GM18526 (cell line): ENCODE results near the gene SLC9A4.

Experiments used
- POLR2A ChIP-seq: IDR thresholded peaks from 3 replicates; pipeline ENCODE4 v1.6.1; 2011; ENCODE audit not compliant: insufficient read length; ENCODE audit errors: extremely low read depth

Gene SLC9A4

GRCh38 chr2:102506743-102507142 is 33.7 kb downstream of the SLC9A4 start:
- TF ChIP-seq POLR2A, result no peak

- no peak for TF ChIP-seq POLR2A
Observed at GRCh38 chr2:102508863-102509262, 35.8 kb downstream of the SLC9A4 start.

- no peak for TF ChIP-seq POLR2A
Observed at GRCh38 chr2:102509749-102510148, 36.7 kb downstream of the SLC9A4 start.

- TF ChIP-seq POLR2A, result no peak
Observed at GRCh38 chr2:102510791-102511575, 38.0 kb downstream of the SLC9A4 start.

GRCh38 chr2:102512161-102512560 is 39.1 kb downstream of the SLC9A4 start:
- no peak for TF ChIP-seq POLR2A

- TF ChIP-seq POLR2A, result no peak
Observed at GRCh38 chr2:102513355-102513939, 40.4 kb downstream of the SLC9A4 start.

- TF ChIP-seq POLR2A, result no peak
Observed at GRCh38 chr2:102514061-102514785, 41.2 kb downstream of the SLC9A4 start.

DNA sequence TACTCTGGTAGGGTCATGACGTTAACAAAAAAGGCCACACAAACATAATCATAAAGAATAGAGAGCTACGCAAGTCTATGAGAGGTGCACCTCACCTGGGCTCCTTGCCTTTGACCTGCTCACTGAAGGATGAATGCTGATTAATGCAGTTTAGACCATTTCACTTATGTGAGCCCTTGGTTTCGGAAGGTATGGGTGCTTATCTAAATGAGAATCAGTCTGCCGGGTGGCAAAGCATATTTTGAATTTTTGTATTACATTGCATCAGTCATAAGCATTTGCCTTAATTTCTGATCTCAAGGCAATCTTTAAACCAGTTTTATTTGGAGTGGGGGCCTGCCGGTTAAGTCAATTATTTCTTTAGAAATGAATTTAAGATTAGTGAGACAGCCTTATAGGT is 42.8 kb downstream of the SLC9A4 start:
- no peak for TF ChIP-seq POLR2A

DNA sequence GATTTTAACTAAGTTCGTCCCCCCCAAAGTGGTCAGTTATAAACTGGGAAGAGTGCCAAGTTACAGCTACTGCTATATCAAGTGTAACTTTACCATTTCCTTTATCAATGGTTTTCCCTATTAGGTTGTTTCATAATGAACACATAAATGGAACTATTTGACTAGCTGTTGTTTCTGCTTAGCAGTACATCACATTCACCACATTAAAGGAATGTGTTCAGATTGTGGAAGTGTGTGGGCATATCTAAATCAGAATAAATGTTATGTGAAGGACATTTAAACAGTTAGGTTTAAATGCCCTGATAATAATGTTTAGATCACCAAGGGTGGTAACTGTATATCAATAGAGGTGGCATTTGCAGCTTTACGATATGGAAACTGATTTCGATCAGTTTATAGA is 45.1 kb downstream of the SLC9A4 start:
- TF ChIP-seq POLR2A, result no peak

DNA sequence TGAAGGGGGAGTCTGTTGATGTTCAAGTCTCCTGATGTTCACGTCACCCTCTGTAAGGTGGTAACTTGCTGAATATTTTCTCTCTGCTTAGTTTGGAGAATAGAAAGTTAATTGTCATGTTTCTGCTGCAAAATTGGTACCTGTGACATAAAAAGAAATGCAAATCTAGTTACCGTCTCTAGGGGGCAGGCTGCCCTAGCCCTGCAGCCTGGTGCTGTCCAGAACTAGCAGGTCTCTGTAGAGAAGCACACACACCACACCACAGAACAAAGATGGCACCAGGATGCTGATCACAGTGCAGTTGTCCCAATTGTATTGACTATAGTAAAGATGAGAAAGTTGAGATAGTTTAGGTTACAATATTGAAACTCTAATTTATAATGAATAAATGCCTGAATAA is 47.0 kb downstream of the SLC9A4 start:
- no peak for TF ChIP-seq POLR2A

- no peak for TF ChIP-seq POLR2A
Observed at GRCh38 chr2:102520801-102521200, 47.8 kb downstream of the SLC9A4 start.

DNA sequence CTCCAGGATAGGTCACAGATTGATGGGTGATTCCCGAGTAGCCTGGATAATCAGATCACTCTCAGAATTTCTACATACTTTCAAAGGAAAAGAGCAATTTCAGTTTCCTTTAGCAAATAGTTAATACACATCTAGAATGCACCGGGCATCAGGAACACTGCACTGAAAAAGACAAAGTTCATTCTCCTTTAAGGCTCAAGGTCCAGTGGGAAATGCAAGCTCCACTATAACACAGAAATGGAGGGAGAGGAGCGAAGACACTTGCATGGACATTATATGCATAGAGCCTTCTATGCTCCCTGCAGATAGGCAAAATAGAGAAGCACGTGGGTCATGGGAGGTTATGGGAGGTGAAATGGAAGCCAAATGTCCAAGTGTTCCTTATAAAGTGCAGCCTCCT is 49.1 kb downstream of the SLC9A4 start:
- TF ChIP-seq POLR2A, result no peak

DNA sequence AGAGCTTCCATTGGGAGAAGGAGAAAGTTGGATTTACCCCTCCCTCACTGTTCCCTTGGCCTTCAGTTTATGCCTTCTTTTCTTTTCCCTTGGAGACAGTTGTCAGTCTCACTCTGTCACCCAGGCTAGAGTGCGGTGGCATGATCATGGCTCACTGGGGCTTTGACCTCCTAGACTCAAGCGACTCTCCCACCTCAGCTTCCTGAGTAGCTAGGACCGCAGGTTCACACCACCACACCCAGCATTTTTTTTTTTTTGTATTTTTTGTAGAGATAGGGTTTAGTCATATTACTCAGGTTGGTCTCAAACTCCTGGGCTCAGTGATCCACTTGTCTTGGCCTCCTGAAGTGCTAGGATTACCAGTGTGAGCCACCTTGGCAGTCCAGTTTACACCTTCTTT is 49.9 kb downstream of the SLC9A4 start:
- TF ChIP-seq POLR2A, result no peak

GRCh38 chr2:102523651-102524050 is 50.6 kb downstream of the SLC9A4 start:
- TF ChIP-seq POLR2A, result no peak

DNA sequence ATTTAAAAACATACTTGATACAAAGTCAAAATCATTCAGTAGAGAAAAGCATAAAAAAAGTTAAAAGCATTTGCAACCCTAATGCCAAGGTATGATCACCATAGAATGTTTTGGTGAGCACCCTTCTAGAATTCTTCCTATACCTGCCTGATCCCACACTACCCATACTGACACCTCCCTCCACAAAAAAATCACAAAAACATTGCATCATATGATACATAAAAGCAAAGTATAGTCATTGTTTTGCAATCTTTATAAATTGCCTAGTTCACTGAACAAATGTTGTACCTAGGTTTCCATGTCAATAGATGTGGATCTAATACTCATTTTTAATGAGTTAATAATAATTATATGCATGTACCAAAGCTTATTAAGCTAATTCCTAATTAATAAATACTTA is 54.1 kb downstream of the SLC9A4 start:
- TF ChIP-seq POLR2A, result no peak

GRCh38 chr2:102538491-102538890 is 65.5 kb downstream of the SLC9A4 start:
- no peak for TF ChIP-seq POLR2A
